HG03135 (cell line): ENCODE results near the gene HECTD3.
A peak's percentile ranks its signal among the peaks of the same experiment; 100 is the strongest.

ENCODE experiments used
- ATAC-seq: cut with Tn5 transposase; IDR thresholded peaks from one replicate; pipeline ENCODE4 v1.9.1; 2021; ENCODE audit warnings: mild to moderate bottlenecking, moderate library complexity; ENCODE audit not compliant: unreplicated experiment

HECTD3 gene

DNA sequence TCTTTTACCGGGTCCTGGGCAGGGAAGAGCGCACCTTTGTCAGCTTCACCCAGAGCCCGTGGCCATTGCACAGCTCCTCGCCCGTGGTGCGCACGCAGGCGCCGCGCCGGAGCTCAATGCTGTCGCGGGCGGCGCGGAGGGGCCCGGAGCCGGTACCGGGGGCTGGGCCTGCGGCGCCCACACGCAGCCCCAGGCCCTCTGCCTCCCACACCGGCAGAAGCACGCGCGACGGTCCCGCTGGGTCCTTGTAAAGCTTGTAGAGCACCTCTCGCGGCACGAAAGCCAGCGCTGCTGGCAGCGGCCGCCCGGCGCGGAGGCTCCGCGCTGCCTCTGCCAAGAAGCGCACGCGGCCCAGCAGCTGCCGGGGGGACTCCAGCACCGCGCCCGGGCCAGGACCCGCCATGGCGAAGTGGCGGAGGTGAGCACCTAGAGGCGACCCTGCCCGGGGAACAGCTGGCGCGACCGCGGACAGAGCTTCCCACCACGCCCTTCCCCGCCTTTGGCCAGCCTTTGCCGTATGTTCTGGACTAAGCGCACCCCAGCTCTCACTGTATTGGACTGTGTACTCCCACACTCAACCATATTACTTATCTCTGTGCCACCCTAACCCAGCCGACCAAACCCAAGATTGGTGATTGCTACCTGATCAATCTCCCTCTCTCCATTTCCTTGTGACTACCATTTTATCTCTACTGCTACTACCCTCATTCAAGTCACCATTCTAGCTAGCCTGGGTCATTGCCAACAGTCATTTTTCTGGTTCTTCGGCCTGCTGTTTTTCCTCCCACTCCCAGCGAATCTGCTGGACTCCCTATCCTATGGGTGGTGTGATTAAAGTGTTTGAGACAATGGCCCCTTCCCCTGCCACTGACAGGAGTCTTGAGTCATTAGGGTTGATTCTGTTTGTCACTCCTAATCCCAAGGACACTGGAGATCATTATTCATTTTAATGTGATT, at the start of gene HECTD3:
HECTD3 (minus strand) TSS at position 470 of the 957 bp plus-strand sequence; CDS start at position 403, 67 bp downstream.
- peak; percentile 48 for ATAC-seq

DNA sequence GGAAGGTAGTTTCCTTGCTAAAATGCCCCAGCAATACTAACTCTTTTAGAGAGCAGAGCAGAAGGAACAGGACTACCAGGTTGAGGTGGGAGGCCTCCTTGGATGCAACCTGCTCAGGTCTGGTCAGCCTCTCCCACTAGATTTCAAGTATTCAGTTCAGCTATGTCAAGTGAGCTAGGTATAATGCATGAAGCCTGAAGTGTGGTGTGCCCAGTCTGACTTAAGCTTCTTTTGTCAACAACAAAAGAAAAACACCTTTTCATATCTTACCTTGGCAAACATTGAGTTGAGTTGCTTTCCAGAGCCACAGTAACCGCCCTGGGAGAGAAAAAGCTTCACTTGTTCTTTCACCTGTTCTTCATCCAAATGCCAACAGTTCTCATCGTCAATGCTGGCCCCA, 48.7 kb upstream of the HECTD3 start:
- ATAC-seq, result no peak

DNA sequence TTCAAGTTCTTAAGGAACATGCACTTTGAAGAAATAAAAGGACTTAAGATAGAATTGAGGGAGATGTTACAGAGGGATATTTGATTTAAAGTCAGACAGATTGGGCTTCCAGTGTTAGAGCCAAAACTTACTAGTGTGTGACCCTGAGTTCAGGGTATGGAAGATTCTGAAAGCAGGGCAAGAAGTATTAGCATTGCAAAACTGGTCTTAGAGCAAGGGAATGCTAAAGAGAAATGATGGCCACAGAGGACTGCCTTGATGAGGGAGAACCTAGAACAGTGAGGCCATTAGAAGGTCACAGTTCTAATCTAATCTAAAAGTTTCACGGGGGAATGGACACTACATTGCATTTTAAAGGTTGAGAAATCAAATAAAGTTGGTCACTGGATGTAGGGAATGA, 46.4 kb upstream of the HECTD3 start:
- no peak for ATAC-seq

DNA sequence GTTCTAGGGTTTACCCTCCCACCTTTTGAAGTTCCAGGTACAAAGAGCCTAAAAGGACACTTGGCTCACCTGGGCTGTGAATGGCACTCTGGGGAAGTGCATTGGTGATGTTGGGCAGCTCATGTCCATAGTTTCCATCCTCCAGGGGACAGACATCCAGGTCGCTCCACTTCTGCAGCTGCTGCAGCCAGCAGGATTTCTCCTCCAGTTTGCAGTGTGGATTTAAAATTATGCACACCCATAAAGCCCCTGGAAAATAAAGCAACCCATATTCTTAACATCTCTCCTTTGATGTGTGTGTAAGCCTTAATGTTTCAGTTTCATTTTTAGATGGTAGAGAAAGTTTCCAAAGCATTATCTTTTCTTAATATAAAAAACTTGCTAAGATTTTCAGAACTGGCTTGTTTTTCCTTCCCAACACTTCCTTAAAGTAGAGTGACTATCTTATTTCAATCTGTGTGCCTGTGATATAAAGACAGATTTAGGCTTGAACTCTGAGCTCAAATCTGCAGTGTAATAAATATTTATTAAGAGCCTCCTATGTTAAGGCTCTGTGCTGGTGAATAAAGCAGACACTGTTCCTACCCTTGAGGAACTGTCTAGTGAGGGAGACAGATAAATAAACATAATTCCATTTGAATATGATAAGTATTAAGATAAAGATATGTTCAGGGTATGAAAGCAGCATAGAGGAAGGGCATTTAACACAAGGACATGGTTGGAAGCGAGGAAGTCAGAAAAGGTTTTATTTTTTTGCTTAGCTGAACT, 40.1 kb upstream of the HECTD3 start:
- ATAC-seq, result no peak

DNA sequence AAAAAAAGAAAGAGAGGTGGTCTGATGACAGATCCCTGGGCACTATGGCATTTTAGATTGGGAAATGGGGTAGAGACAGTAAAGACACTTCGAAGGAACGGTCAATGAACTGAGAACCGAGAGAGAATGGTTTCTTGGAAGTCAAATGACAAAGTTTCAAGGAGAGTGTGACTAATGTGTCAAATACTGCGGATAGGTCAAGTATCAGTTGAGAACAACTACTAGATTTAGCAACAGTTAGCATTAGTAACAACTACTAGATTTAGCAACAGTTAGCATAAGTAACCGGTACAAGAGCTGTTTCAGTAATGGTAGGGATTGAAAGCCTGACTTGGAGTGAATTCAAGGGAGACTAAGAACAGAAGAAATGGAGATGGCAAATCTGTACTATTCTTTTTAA, 35.9 kb upstream of the HECTD3 start:
- ATAC-seq, result no peak

DNA sequence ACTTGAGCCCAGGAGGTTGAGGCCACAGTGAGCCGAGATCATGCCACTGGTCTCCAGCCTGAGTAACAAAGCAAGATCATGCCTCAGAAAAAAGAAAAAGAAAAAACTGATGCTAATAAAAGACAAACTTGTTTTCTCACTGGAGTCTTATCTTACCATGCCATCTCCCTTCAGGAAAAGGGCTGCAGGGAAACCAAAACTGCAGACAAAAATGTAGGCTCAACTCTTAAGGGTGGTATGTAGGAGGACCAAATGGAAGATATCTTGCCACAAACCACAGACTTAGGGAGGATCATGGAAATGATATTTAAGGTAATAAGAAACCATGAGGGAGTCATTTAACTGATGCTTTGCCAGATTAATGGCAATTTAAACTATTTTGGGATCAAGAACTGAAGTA, 33.8 kb upstream of the HECTD3 start:
- no peak for ATAC-seq

DNA sequence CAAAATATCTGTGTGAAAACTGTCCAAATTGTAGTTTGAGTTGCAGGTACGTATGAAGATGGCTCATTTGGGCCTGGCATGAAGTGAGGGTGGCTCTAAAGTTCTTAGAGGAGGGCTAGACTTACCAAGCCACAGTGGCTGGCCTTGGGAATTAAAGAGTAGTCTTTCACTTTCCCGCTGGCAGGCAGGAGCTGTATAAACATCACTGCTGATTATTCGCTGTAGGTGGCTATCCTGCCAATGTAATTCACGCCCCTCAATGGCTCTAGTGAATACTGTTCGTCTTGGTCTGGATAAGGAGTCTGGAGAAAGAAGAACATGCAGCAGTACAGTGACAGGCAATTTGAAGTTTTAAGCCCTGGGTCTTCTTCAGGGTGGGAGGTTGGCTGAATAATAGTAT, 32.0 kb upstream of the HECTD3 start:
- no peak for ATAC-seq

DNA sequence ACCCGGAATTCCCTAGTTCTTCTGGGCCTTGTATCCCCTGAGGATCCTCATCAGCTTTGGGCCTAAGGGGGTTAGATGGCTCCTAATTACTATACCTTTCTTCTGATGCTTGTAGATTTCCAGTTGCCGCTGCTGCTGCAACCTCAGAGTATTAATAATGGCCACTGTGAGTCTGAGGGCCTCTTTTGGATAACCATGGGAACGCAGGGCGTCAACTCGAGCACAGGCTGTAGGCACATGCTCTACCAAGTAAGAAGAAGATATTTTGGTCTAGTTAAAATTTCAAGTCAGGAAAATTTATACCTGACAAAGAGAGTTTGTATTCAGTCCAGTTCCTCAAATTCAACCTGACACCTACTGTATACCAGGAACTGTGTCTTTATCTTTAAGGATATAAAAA, 29.2 kb upstream of the HECTD3 start:
- ATAC-seq, result no peak

DNA sequence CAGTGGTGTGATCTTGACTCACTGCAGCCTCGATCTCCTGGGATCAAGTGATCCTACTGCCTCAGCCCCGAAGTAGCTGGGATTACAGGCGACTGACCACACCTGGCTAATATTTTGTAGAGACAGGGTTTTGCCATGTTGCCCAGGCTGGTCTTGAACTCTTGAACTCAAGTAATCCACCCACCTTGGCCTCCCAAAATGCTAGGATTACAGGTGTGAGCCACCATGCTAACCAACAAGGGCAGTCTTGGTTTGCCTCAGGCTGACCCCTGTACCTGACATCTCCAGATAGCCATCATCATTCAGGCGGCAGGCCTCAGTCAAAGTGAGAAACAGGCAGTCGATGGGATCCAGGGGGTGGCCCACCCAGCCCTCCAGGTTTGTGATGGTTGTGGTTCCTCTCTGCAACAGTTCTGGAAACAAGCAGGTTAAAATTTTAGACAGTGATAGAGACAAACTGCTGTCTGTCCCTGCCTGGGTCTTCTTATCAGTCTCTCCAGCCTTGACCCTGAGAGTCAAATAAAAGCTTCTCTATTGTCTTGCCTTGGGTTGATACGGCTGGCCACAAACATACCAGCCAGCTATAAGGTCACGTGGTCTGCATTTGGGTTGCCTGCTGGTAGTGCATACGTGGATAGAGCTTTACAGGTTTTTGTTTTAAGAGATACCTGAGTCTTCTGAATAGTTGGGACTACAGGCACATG, 27.7 kb upstream of the HECTD3 start:
- no peak for ATAC-seq

DNA sequence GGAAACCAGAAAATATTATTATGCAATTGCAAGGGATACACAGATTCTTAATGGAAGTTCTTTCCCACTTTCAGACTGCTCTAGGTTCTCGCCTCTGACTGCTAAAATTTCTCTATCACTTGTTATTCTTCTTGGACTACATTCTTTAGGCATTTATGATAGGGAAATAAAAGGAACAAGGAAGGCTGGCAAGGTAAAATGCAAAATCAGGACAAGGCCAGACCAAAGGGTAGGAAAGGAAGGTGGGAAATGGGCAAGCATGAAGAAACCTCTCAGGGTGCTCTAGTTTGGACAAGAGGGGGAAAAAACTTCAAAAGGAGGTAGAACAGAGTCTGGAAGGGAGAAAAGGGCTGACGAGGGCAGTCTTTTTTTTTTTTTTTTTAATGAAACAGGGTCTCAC, 27.1 kb upstream of the HECTD3 start:
- no peak for ATAC-seq

DNA sequence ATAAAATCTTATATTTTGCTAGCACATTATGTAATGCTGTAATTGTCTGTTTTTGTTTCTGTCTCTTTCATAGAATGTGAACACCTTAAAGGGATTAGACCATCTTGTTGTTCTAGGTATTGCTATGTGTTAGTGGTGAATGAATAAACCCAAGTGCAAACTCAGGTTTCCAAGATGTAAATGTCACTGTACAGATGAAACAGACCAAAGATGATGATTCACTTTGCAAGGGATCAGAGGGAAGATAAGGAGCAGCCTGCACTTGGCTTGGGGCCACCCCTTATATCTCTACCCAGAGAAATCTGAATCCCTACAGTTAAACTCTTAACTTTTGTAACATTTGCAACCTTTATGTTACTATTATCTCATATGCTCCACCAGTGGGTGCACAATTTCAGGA, 26.3 kb upstream of the HECTD3 start:
- ATAC-seq, result no peak

DNA sequence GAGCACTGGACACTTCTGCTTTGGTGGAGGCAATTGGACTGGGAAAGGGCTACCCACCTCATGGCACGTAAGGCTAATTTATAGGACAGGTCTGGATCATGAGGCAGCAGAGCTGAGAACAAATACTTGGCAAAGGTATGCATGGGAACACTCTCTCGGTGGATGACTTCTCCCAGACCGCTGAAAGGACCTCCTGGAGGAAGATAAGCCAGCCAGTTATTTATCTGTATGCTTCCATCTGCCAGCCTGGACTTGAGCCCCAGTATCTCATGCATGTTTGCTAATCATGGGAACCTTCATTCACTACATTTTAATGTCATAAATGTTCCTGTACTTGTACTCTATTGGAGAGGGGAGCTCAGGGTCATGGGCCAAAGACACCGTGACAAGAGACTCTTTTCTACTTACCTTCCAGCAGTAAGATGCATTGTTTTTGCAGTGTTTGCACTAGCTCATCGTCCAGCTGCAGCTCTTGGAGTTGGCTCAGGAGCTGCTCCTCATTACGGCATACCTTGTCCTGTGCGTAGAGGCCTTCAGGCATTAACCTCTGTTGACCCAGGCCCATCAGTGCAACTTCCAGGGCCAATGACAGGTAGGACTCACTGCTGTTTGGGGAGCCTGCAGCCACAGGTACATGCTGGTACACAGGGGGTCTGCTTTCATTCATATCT, 24.6 kb upstream of the HECTD3 start:
- ATAC-seq, result no peak

DNA sequence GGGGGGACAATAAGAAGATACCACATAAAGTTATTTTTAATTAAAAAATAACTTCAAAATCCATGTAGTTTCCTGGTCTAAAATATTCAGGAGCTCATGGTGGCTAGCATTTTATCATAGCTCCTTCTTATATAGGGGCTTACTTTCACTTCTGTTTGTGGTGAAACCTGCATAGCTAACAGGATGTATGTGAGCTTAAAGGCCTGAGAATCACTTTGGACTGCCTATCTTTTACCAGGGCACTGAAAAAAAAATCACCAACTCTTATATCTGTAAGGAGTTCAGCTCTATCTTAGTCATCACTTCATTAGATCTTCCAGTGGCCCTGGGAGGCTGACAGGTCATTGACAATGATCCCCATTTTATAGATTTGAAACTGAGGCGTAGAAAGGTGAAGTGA, 22.2 kb upstream of the HECTD3 start:
- peak; percentile 66 for ATAC-seq

DNA sequence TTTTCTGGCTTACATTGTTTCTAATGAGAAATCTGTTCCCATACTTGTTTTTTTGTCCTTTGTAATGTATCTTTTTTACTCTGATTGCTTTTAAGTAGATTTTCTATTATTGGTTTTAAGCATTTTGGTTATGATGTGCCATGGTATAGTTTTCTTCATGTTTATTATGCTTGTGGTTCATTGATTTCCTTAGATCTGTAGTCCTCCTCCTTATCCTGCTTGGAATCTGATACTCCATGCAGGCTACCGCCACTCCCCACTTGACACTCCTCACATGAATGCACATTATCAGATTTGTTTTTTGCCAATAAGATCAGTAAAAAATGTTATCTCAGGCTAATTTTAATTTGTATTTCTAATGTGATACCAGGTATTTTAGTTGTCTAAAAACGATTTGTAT, 21.7 kb upstream of the HECTD3 start:
- ATAC-seq, result no peak

DNA sequence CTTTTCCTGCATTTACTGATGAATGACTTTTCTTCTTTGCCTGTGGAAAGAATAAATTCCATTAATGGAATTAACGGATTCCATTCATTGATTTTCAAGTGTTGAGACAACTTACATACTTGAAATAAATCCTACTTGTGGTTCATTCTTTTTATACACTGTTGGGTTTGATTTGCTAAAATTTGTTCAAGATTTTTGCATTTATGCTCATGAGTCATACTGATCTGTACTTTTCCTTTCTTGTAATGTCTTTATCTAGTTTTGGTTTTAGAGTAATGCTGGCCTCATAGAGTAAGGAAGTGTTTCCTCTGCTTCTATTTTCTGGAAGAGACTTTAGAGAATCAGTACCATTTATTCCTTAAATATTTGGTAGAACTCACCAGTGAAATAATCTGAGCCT, 15.3 kb upstream of the HECTD3 start:
- no peak for ATAC-seq

DNA sequence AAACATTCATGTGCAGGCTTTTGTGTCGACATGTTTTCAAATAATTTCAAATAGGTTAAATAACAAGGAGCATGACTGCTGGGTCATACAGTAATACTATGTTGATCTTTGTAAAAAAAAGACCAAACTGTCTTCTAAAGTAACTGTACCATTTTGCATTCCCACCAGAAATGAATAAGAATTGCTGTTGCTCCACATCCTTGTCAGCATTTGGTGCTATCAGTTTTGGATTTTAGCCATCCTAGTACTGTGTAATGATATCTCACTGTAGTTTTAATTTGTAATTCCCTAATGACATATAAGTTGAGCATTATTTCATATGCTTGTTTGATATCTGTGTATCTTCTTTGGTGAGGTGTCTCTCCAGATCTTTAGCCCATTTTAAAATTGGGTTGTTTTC, 12.5 kb upstream of the HECTD3 start:
- ATAC-seq, result no peak

DNA sequence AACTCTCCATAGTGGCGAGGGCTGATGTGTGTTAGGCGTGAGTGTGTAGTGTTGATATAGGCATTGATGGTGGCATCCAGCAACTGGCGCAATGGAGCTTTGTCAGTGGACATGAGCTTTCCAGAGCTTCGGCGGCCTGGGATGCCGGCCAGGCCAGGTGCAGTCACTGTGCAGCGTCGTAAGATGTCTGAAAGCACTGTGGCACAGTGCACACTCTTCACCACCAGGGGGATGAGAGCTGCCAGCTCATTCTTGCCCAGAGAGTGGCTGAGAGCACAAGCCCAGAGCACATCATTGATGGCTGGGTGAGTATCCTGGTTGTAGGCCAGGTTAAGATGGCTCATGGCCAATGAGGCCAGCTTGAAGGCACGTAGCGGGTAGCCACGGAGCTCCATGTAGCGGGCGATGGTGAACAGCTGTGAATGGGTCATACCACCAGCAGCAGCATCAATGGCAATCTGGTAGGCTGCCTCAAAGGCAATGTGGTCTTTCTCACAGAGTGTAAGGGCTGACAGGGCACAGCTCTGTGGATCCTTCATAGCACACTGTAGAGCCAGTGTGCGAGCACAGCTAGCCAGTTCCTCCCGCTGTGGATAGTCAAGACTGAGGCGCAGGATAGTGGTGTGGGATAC, 7.6 kb upstream of the HECTD3 start:
- no peak for ATAC-seq

DNA sequence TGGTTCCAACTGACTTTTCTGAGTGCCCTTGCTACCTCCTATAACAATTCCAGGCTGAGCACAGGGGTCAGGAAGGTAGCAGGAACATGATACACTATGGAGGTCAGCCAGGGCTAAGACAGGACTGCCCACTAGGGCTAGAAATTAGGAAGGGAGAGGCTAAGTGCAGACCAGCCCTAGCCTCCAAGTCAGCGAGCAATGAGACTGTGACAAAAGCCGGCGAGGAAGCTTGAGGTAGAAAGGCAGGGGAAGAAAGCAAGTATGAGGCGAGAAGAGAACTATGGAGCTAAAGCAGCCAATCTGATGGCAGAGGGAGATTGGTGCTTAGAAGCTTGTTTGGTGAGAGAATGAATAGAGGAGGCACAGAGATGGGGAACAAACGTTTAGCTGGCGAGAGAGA, 5.6 kb upstream of the HECTD3 start:
- ATAC-seq, result no peak

DNA sequence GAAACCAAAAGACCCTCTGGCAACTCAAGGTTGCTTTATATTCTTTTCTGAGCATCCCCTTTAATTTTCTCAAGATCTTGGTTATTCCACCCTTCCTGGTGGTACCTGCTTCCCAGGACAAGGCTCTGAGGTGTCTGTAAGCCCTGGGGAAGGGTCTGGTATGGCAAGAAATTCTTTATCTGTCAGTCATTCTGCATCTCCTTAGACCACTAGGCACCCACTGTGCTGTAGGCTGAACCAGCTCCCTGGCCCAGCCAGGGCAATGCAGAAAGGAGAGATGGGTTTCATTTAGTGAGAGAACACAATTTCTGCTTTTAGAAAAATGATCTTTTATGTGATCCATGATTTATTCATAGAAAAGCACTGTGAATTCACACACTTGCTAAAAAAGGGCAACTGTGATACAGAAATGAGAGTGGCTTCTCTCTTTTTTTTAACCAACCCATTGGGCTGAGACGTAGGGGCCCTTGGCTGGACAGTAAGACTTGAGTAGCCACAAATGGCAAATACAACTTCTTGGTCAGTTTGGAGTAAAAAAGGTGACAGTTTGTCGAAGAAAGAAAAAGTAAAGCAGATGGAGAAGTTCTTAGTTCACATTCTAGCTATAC, 5.1 kb upstream of the HECTD3 start:
- ATAC-seq, result no peak

DNA sequence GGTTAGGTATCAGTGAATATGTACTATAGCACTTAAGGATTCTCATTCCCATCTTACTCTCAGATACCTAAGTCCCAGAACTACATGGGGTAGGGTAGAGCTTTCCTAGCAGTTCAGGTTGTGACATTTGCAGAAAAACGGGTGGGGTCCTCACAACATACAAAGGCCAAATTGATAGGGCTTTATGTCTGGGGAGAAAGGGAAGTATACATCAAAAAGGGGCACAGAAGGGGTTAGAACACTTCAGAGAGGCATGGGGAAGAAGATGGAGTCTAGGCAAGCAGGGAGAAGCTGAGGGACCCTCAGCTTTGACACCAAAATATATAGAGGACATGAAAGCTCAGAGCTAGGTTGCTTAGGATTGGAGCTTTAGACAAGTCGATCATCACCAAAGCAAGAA, 4.6 kb upstream of the HECTD3 start:
- ATAC-seq, result no peak
